Progenitor cell of endocrine pancreas (in vitro differentiated cells): ENCODE results near the gene C1orf167. TPM values are rescaled to one million over a fixed set of nuclear protein-coding genes. Genes with fewer than 3 reads are reported as not detected.

Experiments
- DNase-seq: peaks from one replicate; pipeline ENCODE4 v3.0.0; 2021; ENCODE audit warnings: low spot score; ENCODE audit not compliant: unreplicated experiment
- H3K27ac Mint-ChIP-seq: 2 replicates; pipeline ENCODE4 v1.8.0; 2021; ENCODE audit warnings: mild to moderate bottlenecking, moderate library complexity, mixed read lengths
- H3K27me3 Mint-ChIP-seq: 2 replicates; pipeline ENCODE4 v1.8.0; 2021; ENCODE audit warnings: mixed read lengths
- H3K36me3 Mint-ChIP-seq: 2 replicates; pipeline ENCODE4 v1.8.0; 2022; ENCODE audit warnings: mixed read lengths; ENCODE audit not compliant: insufficient read depth
- H3K4me1 Mint-ChIP-seq: 2 replicates; pipeline ENCODE4 v1.8.0; 2021; ENCODE audit warnings: low read depth, mixed read lengths
- H3K4me3 Mint-ChIP-seq: 2 replicates; pipeline ENCODE4 v1.8.0; 2021; ENCODE audit warnings: low read depth, mild to moderate bottlenecking, moderate library complexity, mixed read lengths
- H3K9me3 Mint-ChIP-seq: 2 replicates; pipeline ENCODE4 v1.8.0; 2021; ENCODE audit warnings: low read depth, mixed read lengths
- total RNA-seq: library from RNA; stranded (reverse); gene quantifications from 2 replicates; pipeline ENCODE4 v1.2.1, GENCODE V29; 2021
- TF ChIP-seq, protein P1 (sequence below): fragments of 200-600 bp; sonication (generic); IDR thresholded peaks from one replicate; pipeline ENCODE4 v1.5.0; 2021; ENCODE audit warnings: antibody characterized with exemption, mild to moderate bottlenecking; ENCODE audit not compliant: unreplicated experiment

Gene C1orf167
- total RNA-seq, 1 donor from 2014 or later: not detected

DNA sequence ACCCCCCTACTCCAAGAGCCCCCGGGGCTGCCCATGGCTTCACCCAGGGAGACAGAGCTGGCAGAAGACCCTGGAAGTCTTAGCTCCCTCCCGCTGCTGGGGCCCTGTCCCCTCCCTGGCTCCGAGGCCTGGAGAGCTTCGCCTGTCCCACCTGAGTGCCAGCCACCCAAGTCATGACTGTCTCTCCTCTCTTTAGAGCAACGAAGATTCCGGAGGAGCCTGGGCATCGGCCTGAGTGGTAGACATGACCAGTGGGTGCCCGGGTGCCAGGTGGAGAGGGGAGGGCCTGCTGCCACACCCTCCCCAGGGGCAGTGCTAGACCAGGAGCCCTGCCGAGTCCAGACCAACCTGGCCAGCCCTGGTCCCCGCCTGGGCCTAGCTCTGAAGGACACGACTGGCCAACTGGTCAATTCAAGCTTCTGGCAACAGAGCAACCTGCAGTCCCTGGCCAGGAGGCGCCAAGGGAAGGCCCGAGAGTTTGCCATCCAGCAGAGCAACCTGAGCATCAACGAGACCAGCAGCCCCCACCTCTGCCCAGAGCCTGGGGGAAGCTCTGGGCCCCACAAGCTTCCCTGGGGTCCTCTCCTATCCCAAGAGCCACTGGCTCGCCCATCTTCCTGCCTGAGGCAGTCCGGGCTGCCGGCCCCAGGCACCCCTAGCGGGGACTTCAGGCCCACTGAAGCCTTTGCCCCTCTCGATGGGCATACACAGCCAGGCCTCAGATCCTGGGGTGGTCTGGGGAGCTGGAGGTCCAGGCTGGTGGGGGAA, 3.9 kb downstream of the C1orf167 start:
- Mint-ChIP-seq H3K4me1 (no peaks in the 10 kb centered on the region), H3K9me3 (no peaks in the 10 kb centered on the region), H3K27ac (no peak overlapping the region), H3K36me3 (no peaks in the 10 kb centered on the region), H3K4me3 (no peak overlapping the region), H3K27me3 (peaks cover 29% of the 10 kb centered on the region)
- no peak for DNase-seq
- TF ChIP-seq, protein P1, sequence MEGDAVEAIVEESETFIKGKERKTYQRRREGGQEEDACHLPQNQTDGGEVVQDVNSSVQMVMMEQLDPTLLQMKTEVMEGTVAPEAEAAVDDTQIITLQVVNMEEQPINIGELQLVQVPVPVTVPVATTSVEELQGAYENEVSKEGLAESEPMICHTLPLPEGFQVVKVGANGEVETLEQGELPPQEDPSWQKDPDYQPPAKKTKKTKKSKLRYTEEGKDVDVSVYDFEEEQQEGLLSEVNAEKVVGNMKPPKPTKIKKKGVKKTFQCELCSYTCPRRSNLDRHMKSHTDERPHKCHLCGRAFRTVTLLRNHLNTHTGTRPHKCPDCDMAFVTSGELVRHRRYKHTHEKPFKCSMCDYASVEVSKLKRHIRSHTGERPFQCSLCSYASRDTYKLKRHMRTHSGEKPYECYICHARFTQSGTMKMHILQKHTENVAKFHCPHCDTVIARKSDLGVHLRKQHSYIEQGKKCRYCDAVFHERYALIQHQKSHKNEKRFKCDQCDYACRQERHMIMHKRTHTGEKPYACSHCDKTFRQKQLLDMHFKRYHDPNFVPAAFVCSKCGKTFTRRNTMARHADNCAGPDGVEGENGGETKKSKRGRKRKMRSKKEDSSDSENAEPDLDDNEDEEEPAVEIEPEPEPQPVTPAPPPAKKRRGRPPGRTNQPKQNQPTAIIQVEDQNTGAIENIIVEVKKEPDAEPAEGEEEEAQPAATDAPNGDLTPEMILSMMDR: no peak

DNA sequence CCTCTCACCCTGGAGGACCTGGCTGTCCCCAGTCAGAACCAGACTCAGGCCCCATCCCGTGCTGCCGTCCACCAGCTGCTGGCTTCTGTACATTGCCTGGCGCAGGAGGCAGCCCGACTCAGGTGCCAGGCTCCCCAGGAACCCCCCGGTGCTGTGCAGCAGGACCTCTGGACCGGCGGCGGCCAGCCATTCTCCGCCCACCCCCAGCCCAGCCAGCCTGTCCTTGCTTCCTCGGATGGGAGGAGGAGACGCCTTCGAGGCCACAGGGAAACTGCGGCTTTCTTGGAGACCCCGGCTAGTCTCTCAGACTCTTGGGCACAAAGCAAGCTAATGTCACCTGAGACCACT, 4.4 kb downstream of the C1orf167 start:
- TF ChIP-seq, protein P1: no peak
- Mint-ChIP-seq H3K4me3 (no peak overlapping the region), H3K36me3 (no peaks in the 10 kb centered on the region), H3K4me1 (no peaks in the 10 kb centered on the region), H3K27me3 (peaks cover 24% of the 10 kb centered on the region), H3K27ac (no peak overlapping the region), H3K9me3 (no peaks in the 10 kb centered on the region)
- no peak for DNase-seq

DNA sequence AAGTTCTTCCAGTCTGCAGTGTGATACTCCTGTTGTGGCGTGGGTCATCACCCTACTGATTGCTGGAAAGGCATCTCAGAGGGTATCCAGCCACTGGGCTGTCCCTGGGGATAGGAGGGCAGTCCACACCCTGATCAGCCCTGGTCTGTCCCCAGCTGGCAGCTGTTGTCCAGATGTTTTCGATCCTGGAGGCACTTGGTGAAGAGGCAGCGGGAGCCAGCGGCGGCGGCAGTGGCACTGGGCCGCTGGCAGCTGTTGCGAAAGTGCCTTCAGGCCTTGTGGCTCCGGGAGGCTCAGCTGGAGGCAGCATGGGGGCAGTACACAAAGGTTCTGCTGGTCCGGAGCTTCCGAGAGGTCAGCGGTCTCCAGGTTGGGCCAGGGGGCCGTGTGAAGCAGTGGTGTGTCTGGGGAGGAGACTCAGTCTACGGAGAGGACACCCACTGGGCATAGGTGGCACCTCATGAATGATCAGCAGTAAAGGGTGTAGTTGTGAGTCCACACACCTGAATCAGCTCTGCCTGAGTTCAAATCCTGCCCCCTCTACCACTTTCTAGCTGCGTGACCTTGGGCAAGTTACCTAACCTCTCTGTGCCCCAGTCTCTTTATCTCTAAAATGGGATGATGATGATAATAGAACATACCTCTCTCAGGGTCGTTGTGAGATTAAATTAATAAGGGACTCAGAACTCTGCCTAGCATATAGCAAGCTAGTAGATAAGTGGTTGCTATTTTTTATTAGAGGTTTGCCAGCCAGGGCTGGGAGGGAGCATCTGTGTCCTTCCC, 6.1 kb downstream of the C1orf167 start:
- Mint-ChIP-seq H3K4me1 (no peaks in the 10 kb centered on the region), H3K36me3 (no peaks in the 10 kb centered on the region), H3K27ac (no peak overlapping the region), H3K27me3 (peaks cover 10% of the 10 kb centered on the region), H3K9me3 (no peaks in the 10 kb centered on the region), H3K4me3 (no peak overlapping the region)
- TF ChIP-seq, protein P1: no peak
- DNase-seq: no peak

DNA sequence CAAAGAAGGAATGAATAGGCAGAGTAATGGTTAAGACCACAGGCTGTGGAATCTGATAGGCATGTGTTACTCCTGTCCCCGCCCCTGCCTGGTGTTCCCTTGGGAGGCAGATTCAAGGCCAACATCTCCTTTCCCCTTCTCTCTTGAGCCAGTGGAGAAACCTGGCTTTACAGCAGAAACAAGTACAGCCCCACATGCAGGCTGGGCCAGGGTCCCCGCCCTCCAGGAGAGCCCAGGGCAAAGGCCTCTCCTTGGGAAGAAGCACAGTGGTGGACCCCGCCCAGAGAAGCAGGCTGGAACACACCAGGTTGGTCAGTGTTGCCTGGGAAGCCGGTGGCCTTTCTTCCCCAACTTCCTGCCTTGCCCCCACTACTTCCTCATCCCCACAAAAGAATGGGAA, 6.8 kb downstream of the C1orf167 start:
- Mint-ChIP-seq H3K4me3 (no peak overlapping the region), H3K27me3 (peaks cover 5% of the 10 kb centered on the region), H3K9me3 (no peaks in the 10 kb centered on the region), H3K27ac (no peak overlapping the region), H3K4me1 (no peaks in the 10 kb centered on the region), H3K36me3 (no peaks in the 10 kb centered on the region)
- no peak for DNase-seq
- TF ChIP-seq, protein P1: no peak

DNA sequence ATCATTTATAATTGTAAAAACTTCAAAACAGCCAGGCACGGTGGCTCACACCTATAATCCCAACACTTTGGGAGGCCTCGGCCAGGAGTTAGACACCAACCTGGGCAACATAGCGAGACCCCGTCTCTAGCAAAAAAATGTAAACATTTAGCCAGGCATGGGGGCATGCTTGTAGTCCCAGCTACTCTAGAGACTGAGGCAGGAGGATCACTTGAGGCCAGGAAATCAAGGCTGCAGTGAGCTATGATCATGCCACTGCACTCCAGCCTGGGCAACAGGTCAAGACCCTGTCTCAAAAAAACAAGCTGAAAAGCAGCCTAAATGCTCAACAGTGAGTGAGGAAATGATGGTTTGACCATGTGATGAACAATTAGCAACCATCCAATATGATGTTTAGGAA, 7.3 kb downstream of the C1orf167 start:
- TF ChIP-seq, protein P1: no peak
- H3K9me3 Mint-ChIP-seq: no peaks in the 10 kb centered on the region
- no peak for DNase-seq
- H3K27me3 Mint-ChIP-seq: peaks cover 3% of the 10 kb centered on the region
- H3K4me3 Mint-ChIP-seq: no peak overlapping the region
- no peak overlapping the region for H3K27ac Mint-ChIP-seq
- no peaks in the 10 kb centered on the region for H3K36me3 Mint-ChIP-seq
- no peaks in the 10 kb centered on the region for H3K4me1 Mint-ChIP-seq
